HG03139 (cell line): Measurements from ENCODE around the gene UBE3B.

Source experiments
- ATAC-seq: cut with Tn5 transposase; IDR thresholded peaks from one replicate; pipeline ENCODE4 v1.9.1; 2021; ENCODE audit not compliant: unreplicated experiment

The UBE3B gene

GRCh38 chr12:109493938-109494337 is 16.5 kb downstream of the UBE3B start:
- ATAC-seq, result no peak

- no peak for ATAC-seq
These were observed 17.0 kb downstream of the UBE3B start for GRCh38 chr12:109494348-109494881.

GRCh38 chr12:109495012-109495411 is 17.6 kb downstream of the UBE3B start:
- no peak for ATAC-seq

- ATAC-seq, result no peak
These were observed 18.9 kb downstream of the UBE3B start for GRCh38 chr12:109496306-109496705.

GRCh38 chr12:109497675-109498074 is 20.2 kb downstream of the UBE3B start:
- ATAC-seq, result no peak

GRCh38 chr12:109500406-109501185 is 23.2 kb downstream of the UBE3B start:
- ATAC-seq, result no peak

- no peak for ATAC-seq
These were observed 23.9 kb downstream of the UBE3B start for GRCh38 chr12:109501299-109501698.

- ATAC-seq, result no peak
These were observed 24.9 kb downstream of the UBE3B start for GRCh38 chr12:109502332-109502731.

- ATAC-seq, result no peak
These were observed 26.2 kb downstream of the UBE3B start for GRCh38 chr12:109503611-109504010.

GRCh38 chr12:109504068-109504467 is 26.6 kb downstream of the UBE3B start:
- ATAC-seq, result no peak

- ATAC-seq, result no peak
These were observed 32.8 kb downstream of the UBE3B start for GRCh38 chr12:109510196-109510595.

- no peak for ATAC-seq
These were observed 35.2 kb downstream of the UBE3B start for GRCh38 chr12:109512608-109513007.

- no peak for ATAC-seq
These were observed 35.6 kb downstream of the UBE3B start for GRCh38 chr12:109513051-109513450.

GRCh38 chr12:109513977-109514376 is 36.5 kb downstream of the UBE3B start:
- ATAC-seq, result no peak

- no peak for ATAC-seq
These were observed 40.2 kb downstream of the UBE3B start for GRCh38 chr12:109517619-109518018.

- ATAC-seq, result no peak
These were observed 41.6 kb downstream of the UBE3B start for GRCh38 chr12:109518820-109519665.

GRCh38 chr12:109519787-109520186 is 42.4 kb downstream of the UBE3B start:
- no peak for ATAC-seq

GRCh38 chr12:109521831-109522230 is 44.4 kb downstream of the UBE3B start:
- ATAC-seq, result no peak

GRCh38 chr12:109523071-109523470 is 45.6 kb downstream of the UBE3B start:
- no peak for ATAC-seq

- ATAC-seq, result no peak
These were observed 46.1 kb downstream of the UBE3B start for GRCh38 chr12:109523504-109523903.

GRCh38 chr12:109524466-109525278 is 47.2 kb downstream of the UBE3B start:
- no peak for ATAC-seq
